PFSK-1 (cell line): ENCODE data around the gene STXBP3.

Source experiments
- FOXP2 ChIP-seq: optimal IDR thresholded peaks from 2 replicates; pipeline ENCODE3; 2011; ENCODE audit warnings: borderline replicate concordance, control low read depth, inconsistent platforms; ENCODE audit not compliant: insufficient read depth; ENCODE audit errors: extremely low read length, extremely low read depth
- POLR2AphosphoS5 ChIP-seq: IDR thresholded peaks from 2 replicates; pipeline ENCODE4 v1.6.1; 2012; ENCODE audit warnings: low read depth, mild to moderate bottlenecking, control low read depth, low read length, moderate library complexity
- SIN3A ChIP-seq: IDR thresholded peaks from 2 replicates; pipeline ENCODE4 v1.6.1; 2012; ENCODE audit warnings: mild to moderate bottlenecking, low read length, moderate library complexity, borderline replicate concordance; ENCODE audit not compliant: insufficient read depth
- TAF1 ChIP-seq: IDR thresholded peaks from 2 replicates; pipeline ENCODE4 v1.6.1; 2012; ENCODE audit warnings: low read length, control low read depth, borderline replicate concordance; ENCODE audit not compliant: insufficient read depth
- TF ChIP-seq, protein P1 (sequence below), 2 experiments: IDR thresholded peaks; 2 replicates each; pipeline versions ENCODE4 v1.6.1 to v1.8.0; 2011 to 2012; ENCODE audit warnings: low read depth in 2 of 2, low read length in 2 of 2, control low read depth in 1 of 2, inconsistent platforms in 1 of 2, mild to moderate bottlenecking in 1 of 2, moderate library complexity in 1 of 2; ENCODE audit not compliant: insufficient read depth in 1 of 2

Gene STXBP3

DNA sequence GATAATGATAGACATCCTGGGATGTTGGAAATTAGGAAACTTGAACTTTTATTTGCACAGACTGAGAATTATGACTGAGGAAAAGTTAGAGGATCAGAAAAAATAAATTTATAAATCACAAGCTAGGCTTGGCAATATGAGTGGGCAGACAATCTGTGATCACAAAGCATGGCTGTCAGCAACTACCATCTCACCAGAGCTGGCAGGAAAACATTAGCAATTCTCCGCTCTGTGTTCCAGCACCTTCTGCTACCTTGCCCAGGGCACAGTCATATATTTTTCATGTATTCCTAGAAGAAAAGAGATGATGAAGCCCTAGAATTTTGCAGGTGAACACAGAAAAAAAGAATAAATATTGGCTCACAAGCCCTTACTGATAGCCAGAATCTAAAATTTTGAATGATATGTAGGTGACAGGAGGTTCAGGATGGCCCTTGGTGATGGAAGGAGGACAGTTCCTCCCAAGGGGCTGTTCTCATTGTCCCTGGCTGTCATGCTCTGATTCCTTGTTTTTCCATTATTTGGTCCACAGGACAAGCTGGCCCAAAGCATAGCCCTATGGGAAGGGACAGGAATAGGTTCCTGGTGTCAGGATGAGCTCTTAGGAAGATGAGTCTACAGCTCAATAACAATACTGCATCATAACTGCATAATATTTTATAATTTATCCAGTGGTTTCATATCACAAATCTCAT, 12.2 kb upstream of the STXBP3 start:
- TF ChIP-seq SIN3A (no peak), FOXP2 (no peak), TAF1 (no peak), POLR2AphosphoS5 (no peak)
- TF ChIP-seq, protein P1, sequence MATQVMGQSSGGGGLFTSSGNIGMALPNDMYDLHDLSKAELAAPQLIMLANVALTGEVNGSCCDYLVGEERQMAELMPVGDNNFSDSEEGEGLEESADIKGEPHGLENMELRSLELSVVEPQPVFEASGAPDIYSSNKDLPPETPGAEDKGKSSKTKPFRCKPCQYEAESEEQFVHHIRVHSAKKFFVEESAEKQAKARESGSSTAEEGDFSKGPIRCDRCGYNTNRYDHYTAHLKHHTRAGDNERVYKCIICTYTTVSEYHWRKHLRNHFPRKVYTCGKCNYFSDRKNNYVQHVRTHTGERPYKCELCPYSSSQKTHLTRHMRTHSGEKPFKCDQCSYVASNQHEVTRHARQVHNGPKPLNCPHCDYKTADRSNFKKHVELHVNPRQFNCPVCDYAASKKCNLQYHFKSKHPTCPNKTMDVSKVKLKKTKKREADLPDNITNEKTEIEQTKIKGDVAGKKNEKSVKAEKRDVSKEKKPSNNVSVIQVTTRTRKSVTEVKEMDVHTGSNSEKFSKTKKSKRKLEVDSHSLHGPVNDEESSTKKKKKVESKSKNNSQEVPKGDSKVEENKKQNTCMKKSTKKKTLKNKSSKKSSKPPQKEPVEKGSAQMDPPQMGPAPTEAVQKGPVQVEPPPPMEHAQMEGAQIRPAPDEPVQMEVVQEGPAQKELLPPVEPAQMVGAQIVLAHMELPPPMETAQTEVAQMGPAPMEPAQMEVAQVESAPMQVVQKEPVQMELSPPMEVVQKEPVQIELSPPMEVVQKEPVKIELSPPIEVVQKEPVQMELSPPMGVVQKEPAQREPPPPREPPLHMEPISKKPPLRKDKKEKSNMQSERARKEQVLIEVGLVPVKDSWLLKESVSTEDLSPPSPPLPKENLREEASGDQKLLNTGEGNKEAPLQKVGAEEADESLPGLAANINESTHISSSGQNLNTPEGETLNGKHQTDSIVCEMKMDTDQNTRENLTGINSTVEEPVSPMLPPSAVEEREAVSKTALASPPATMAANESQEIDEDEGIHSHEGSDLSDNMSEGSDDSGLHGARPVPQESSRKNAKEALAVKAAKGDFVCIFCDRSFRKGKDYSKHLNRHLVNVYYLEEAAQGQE (IDR thresholded peaks at IDR 0.05; ENCODE audit: insufficient read depth in 1 of 2, low read depth in 2 of 2, low read length in 2 of 2): no peak

DNA sequence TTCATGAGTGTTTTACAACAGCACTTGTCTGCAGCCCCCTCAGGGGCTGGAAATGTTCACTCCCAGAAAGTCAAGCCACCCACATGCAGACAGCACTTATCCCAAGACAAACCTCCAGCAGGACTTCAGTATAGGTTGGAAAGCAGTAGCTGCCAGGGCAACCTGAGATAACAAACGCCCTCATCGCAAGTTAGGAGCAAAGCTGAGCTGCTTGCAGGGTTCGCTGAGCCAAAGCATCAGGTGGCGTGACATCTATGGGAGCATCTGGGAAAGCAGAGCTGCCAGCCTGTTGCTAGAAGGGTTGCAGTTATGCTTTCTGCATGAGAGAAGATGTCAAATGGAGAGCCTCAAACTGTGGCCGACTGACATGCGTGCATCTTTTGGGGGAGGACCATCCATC, 4.2 kb upstream of the STXBP3 start:
- TF ChIP-seq POLR2AphosphoS5 (no peak), TAF1 (no peak), SIN3A (no peak), FOXP2 (no peak)
- TF ChIP-seq, protein P1 (IDR thresholded peaks at IDR 0.05; ENCODE audit: insufficient read depth in 1 of 2, low read depth in 2 of 2, low read length in 2 of 2): no peak

DNA sequence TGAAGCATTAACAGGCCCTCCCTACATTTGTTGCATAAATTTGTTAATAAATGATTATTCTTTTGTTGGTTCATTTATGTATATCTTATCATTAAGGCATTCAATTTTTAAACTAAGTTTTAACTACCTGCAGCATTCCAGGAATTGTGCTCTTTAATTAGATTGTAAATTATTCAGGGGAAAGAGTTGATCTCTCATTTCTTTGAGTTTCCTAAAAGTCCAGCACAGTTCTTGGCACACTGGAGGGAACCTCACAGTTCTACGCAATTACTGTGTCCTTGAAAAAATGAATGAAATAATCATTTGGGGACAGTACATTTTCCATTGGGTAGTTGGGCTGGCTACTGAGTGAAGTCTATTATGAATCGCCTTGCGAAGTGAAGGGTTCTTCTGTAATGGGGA, 493 bp upstream of the STXBP3 start:
- TF ChIP-seq, protein P1 (IDR thresholded peaks at IDR 0.05; ENCODE audit: insufficient read depth in 1 of 2, low read depth in 2 of 2, low read length in 2 of 2): no peak
- TF ChIP-seq POLR2AphosphoS5 (no peak), SIN3A (no peak), FOXP2 (no peak), TAF1 (no peak)

DNA sequence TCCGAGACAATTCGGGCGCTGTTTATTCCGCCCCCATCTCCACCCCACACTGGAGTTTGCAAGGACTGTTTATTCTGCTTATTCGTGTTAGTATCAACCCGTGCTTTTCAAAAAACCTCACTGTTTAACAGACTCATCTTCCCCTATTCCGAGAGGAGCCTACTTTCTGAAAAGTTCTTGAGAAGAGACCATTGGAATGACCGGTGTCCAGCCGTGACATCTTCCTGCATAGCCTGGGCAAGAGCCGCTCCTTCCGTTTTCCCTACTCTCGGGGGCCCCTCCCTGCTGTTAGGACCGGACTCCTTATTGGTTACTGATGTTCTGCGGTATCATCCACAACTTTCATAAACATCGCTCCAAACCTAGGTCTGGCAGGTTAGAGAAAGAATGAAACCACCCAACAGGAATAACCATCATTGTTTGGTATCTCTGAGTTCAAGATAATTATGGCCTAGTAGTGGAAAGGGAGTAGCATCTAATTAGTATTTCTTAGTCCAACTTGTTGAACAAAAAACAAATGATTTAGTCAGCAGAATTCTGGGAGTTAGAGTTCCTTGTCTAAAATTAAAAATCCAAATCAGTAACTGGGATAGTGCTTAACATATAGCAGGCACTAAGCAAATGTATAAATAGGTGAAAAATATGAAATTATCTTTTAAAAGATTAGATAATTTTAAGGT, 837 bp downstream of the STXBP3 start:
- peak; percentile 88; the same call in 1 of the 2 replicates for TF ChIP-seq TAF1
- peak; percentile 86 for TF ChIP-seq POLR2AphosphoS5
- TF ChIP-seq FOXP2: no peak
- TF ChIP-seq, protein P1 (IDR thresholded peaks at IDR 0.05; ENCODE audit: insufficient read depth in 1 of 2, low read depth in 2 of 2, low read length in 2 of 2): no peak
- TF ChIP-seq SIN3A: peak; percentile 80; the same call in 1 of the 2 replicates
